Sigmoid colon (tissue), 4 donors: ENCODE results near the gene PTPRH.

ENCODE experiments used
- CTCF ChIP-seq, 4 experiments: fragments of 450-650 bp in 3 of 4; fragments of 200-600 bp in 1 of 4; IDR thresholded peaks; one replicate each; pipeline ENCODE4 v1.5.1; 2016 to 2019; ENCODE audit warnings: antibody characterized with exemption in 4 of 4, mild to moderate bottlenecking in 3 of 4, moderate library complexity in 2 of 4
- POLR2A ChIP-seq, 2 donors: fragments of 450-650 bp; IDR thresholded peaks; one replicate each; pipeline ENCODE4 v1.6.1; 2016; ENCODE audit warnings: antibody characterized with exemption in 2 of 2, mild to moderate bottlenecking in 2 of 2, moderate library complexity in 2 of 2
- POLR2AphosphoS5 ChIP-seq, 4 donors: sonication (generic); formaldehyde crosslinking; IDR thresholded peaks; one replicate each; pipeline ENCODE4 v1.6.1; 2017; ENCODE audit warnings: antibody characterized with exemption in 4 of 4

- TF ChIP-seq CTCF (IDR thresholded peaks at IDR 0.05), result no peak
- peak in 2 of 4 donors; percentile 13 to 31 for TF ChIP-seq POLR2AphosphoS5 (IDR thresholded peaks at IDR 0.05)
- TF ChIP-seq POLR2A (IDR thresholded peaks at IDR 0.05), result no peak
These were observed 7.3 kb upstream of the PTPRH start for GRCh38 chr19:55216461-55217198.
